H1 (cell line): ENCODE results near the gene ADSS1. TPM values are rescaled to one million over a fixed set of nuclear protein-coding genes. Genes with fewer than 3 reads are reported as not detected.

Source experiments
- EGR1 ChIP-seq: IDR thresholded peaks from 2 replicates; pipeline ENCODE4 v1.6.1; 2011; ENCODE audit warnings: low read depth, low read length, borderline replicate concordance
- JUN ChIP-seq: IDR thresholded peaks from 2 replicates; pipeline ENCODE4 v1.6.1; 2011; ENCODE audit warnings: low read depth, mild to moderate bottlenecking, improper control_type of control experiment, low read length
- JUND ChIP-seq: IDR thresholded peaks from 2 replicates; pipeline ENCODE4 v1.6.1; 2011; ENCODE audit warnings: mild to moderate bottlenecking, improper control_type of control experiment, low read length
- POU5F1 ChIP-seq: IDR thresholded peaks from 2 replicates; pipeline ENCODE4 v1.6.1; 2011; ENCODE audit warnings: low read depth, mild to moderate bottlenecking, low read length, moderate library complexity
- RBBP5 ChIP-seq: IDR thresholded peaks from 2 replicates; pipeline ENCODE4 v1.7.1; 2012; ENCODE audit warnings: low read depth, mild to moderate bottlenecking, inconsistent platforms, low read length, moderate library complexity, borderline replicate concordance
- SP1 ChIP-seq: IDR thresholded peaks from 2 replicates; pipeline ENCODE4 v1.6.1; 2011; ENCODE audit warnings: low read depth, low read length
- SUZ12 ChIP-seq: fragments of 200-600 bp; sonication (generic); IDR thresholded peaks from 2 replicates; pipeline ENCODE4 v1.6.1; 2012; ENCODE audit warnings: mild to moderate bottlenecking, inconsistent platforms, low read length, moderate library complexity, mixed read lengths
- polyA plus RNA-seq, 7 experiments: library from polyadenylated mRNA; depleted of rRNA in 3 of 7; stranded (reverse) in 5 of 7; unstranded in 2 of 7; fragments of >200 nt in 5 of 7; fragments of 200-250 nt in 2 of 7; gene quantifications; 1 replicate in 5 of 7; 2 replicates in 1 of 7; 4 replicates in 1 of 7; pipeline versions ENCODE4 v1.2.1 to v1.2.3, GENCODE V29; 2011 to 2013; ENCODE audit warnings: missing spikeins in 2 of 7, mixed read lengths in 2 of 7
- total RNA-seq: library from RNA; stranded (reverse); fragmentation: NEBNext Ultra II Directional; extraction: Animal tissue kit (Norgen Biotek cat#: 25700); gene quantifications from 2 replicates; pipeline ENCODE4 v1.2.1, GENCODE V29; 2021
- TF ChIP-seq, protein P1 (sequence below), 3 experiments: IDR thresholded peaks; 1 replicate in 2 of 3; 2 replicates in 1 of 3; pipeline versions ENCODE4 v1.5.1 to v1.6.1; 2011; ENCODE audit warnings: low read length in 3 of 3, mild to moderate bottlenecking in 3 of 3, inconsistent platforms in 2 of 3, low read depth in 1 of 3, moderate library complexity in 1 of 3; ENCODE audit not compliant: insufficient read depth in 1 of 3; ENCODE audit errors: control extremely low read depth in 1 of 3

Gene ADSS1
- total and polyA plus RNA-seq, 2 of the 8 experiments (the other 6 are each of a cell fraction or from before 2014, with no cell fraction given), result 7.1 to 7.9 TPM

DNA sequence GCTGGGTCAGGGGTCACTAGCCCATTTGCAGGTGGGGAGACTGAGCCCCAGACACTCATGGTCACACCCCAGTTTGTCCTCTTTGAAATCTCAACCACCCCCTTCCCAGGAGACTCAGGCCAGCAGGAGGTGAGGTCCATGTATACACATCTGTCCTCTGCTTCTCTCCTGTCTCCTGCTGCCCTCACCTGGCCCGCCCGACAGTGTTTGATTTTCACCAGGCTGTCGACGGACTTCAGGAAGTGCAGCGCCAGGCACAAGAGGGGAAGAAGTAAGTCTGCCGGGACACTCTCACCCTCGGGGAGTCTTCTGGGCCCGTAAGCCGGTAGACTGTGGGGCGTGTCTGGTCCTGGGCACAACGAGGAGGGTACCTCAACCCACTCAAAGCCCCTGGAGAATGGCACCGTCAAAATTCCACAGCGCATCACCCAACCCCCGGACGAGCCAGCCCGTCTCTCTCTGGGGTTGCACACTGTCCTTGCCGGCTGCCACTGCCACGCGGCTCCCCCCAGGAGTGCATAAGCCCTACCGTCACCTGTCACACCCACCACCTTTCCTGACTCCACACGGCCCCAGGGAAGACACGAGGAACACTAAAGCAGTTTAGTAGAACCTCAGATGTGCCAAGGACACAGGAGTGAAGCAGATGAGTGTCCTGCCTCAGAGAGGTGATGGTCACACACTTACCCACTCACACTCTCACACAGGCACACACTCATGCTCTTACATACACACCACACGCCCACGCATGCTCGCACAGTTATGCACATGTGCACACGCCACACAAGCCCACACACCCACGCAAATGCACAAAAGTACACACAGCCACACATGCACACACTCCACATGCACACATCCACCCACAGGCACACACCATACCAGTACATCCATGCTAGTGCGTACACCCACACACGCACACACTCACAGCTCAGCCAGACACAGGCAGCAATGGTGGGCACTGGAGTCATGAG is 15.8 kb downstream of the ADSS1 start (continued):
- TF ChIP-seq SUZ12, result no peak
- no peak for TF ChIP-seq POU5F1
- TF ChIP-seq JUND, result no peak
- TF ChIP-seq EGR1, result no peak
- no peak for TF ChIP-seq SP1
- TF ChIP-seq, protein P1, sequence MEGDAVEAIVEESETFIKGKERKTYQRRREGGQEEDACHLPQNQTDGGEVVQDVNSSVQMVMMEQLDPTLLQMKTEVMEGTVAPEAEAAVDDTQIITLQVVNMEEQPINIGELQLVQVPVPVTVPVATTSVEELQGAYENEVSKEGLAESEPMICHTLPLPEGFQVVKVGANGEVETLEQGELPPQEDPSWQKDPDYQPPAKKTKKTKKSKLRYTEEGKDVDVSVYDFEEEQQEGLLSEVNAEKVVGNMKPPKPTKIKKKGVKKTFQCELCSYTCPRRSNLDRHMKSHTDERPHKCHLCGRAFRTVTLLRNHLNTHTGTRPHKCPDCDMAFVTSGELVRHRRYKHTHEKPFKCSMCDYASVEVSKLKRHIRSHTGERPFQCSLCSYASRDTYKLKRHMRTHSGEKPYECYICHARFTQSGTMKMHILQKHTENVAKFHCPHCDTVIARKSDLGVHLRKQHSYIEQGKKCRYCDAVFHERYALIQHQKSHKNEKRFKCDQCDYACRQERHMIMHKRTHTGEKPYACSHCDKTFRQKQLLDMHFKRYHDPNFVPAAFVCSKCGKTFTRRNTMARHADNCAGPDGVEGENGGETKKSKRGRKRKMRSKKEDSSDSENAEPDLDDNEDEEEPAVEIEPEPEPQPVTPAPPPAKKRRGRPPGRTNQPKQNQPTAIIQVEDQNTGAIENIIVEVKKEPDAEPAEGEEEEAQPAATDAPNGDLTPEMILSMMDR (IDR thresholded peaks at IDR 0.05; ENCODE audit: control extremely low read depth in 1 of 3, insufficient read depth in 1 of 3, low read depth in 1 of 3, low read length in 3 of 3), result no peak
- TF ChIP-seq JUN, result no peak
- TF ChIP-seq RBBP5, result no peak
